ENCODE results near the gene SF3A2. TPM values are rescaled to one million over a fixed set of nuclear protein-coding genes. Genes with fewer than 3 reads are reported as not detected.

Gene SF3A2
- total and polyA plus RNA-seq, 7 donors: 16.9 to 61.3 (median 26.4) TPM

- intact Hi-C loops (cut with DNase I): loop anchor here (2.0 to 5.0 kb wide), 2 partner anchors 25 to 57 kb away; partner anchors contain the start of genes LSM7 and SPPL2B
- peak overlapping the region; percentile 68 to 97 (median 92) for H3K4me3 ChIP-seq
- TF ChIP-seq CTCF (IDR thresholded peaks at IDR 0.05): no peak
- TF ChIP-seq POLR2A (IDR thresholded peaks at IDR 0.05): no peak
- no peak for TF ChIP-seq EP300 (IDR thresholded peaks at IDR 0.05)
- no peak for TF ChIP-seq POLR2AphosphoS5 (IDR thresholded peaks at IDR 0.05)
- peaks cover 0 to 19% (median 13%) of the 10 kb centered on the region in 4 donors for H3K36me3 ChIP-seq
- H3K9me3 ChIP-seq: no peaks in the 10 kb centered on the region
- peaks cover 0 to 58% (median 55%) of the 10 kb centered on the region in 4 donors for H3K4me1 ChIP-seq
- H3K27me3 ChIP-seq: no peaks in the 10 kb centered on the region
- DNase-seq: peak; percentile 85
- peak overlapping the region; percentile 98 to 99 (median 98) for H3K27ac ChIP-seq
- 0% methylated on average over 30 of the region's 30 CpGs for WGBS, 2 donors
Measured at GRCh38 chr19:2270157-2270422, 33.5 kb downstream of the SF3A2 start.

GRCh38 chr19:2270423-2271233, 34.0 kb downstream of the SF3A2 start:
- intact Hi-C loops (cut with DNase I): loop anchor here (2.0 to 5.0 kb wide), 2 partner anchors 24 to 57 kb away; partner anchors contain the start of genes LSM7 and SPPL2B
- Histone ChIP-seq H3K4me3 (peak overlapping the region; percentile 68 to 97 (median 92)), H3K27ac (peak overlapping the region; percentile 98 to 99 (median 98)), H3K36me3 (peaks cover 0 to 21% (median 13%) of the 10 kb centered on the region in 4 donors), H3K27me3 (no peaks in the 10 kb centered on the region), H3K4me1 (peaks cover 0 to 64% (median 60%) of the 10 kb centered on the region in 4 donors), H3K9me3 (no peaks in the 10 kb centered on the region)
- WGBS, 2 donors: 0 to 1% methylated on average over 88 of the region's 88 CpGs
- DNase-seq: peak; percentile 95
- TF ChIP-seq POLR2A (IDR thresholded peaks at IDR 0.05) (peak; percentile 52 to 79), EP300 (IDR thresholded peaks at IDR 0.05) (peak in 1 of 4 donors; percentile 22), POLR2AphosphoS5 (IDR thresholded peaks at IDR 0.05) (peak; percentile 90 to 97 (median 95)), CTCF (IDR thresholded peaks at IDR 0.05) (no peak)

- Histone ChIP-seq H3K9me3 (no peaks in the 10 kb centered on the region), H3K27ac (peak overlapping the region; percentile 98 to 99 (median 98)), H3K4me3 (peak overlapping the region; percentile 68 to 97 (median 92)), H3K4me1 (peaks cover 0 to 69% (median 63%) of the 10 kb centered on the region in 4 donors), H3K27me3 (no peaks in the 10 kb centered on the region), H3K36me3 (peaks cover 4 to 30% (median 13%) of the 10 kb centered on the region in 4 donors)
- DNase-seq: no peak
- 23 to 26% methylated on average over 43 of the region's 43 CpGs for WGBS, 2 donors
- intact Hi-C loops (cut with DNase I): loop anchor here (2.0 to 5.0 kb wide), 2 partner anchors 23 to 56 kb away; partner anchors contain the start of genes LSM7 and SPPL2B
- TF ChIP-seq EP300 (IDR thresholded peaks at IDR 0.05) (no peak), POLR2A (IDR thresholded peaks at IDR 0.05) (no peak), POLR2AphosphoS5 (IDR thresholded peaks at IDR 0.05) (no peak), CTCF (IDR thresholded peaks at IDR 0.05) (no peak)
Measured at GRCh38 chr19:2271234-2272103, 34.8 kb downstream of the SF3A2 start.

GRCh38 chr19:2273356-2274184, 36.9 kb downstream of the SF3A2 start:
- Histone ChIP-seq H3K36me3 (peaks cover 6 to 31% (median 13%) of the 10 kb centered on the region in 4 donors), H3K27ac (peak overlapping the region; percentile 98 to 99 (median 98)), H3K27me3 (no peaks in the 10 kb centered on the region), H3K9me3 (no peaks in the 10 kb centered on the region), H3K4me3 (peak overlapping the region in 3 of 4 donors; percentile 18 to 39 (median 37)), H3K4me1 (peaks cover 0 to 59% (median 57%) of the 10 kb centered on the region in 4 donors)
- TF ChIP-seq EP300 (IDR thresholded peaks at IDR 0.05) (no peak), CTCF (IDR thresholded peaks at IDR 0.05) (peak; percentile 96 to 98 (median 97)), POLR2AphosphoS5 (IDR thresholded peaks at IDR 0.05) (peak in 2 of 4 donors; percentile 58 to 59), POLR2A (IDR thresholded peaks at IDR 0.05) (no peak)
- DNase-seq: peak; percentile 86
- WGBS, 2 donors: 9 to 11% methylated on average over 45 of the region's 45 CpGs
- intact Hi-C loops (cut with DNase I): loop anchor here (2.0 to 5.0 kb wide), 2 partner anchors 54 to 117 kb away; partner anchors contain the start of genes LSM7 and SPPL2B

All from sigmoid colon (tissue), 7 donors.